ENCODE results near the gene TSKS.
"Not testable (repeated sequence)": the region's sequence is repeated elsewhere in the genome, so short reads cannot be mapped to it uniquely, and the experiment has no call there.

Gene TSKS

GRCh38 chr19:49766007-49766929 lies 3.2 kb upstream of the TSKS start:
- DNase-seq, result peak; percentile 100

GRCh38 chr19:49764341-49764740 lies 1.2 kb upstream of the TSKS start:
- DNase-seq, result no peak

- DNase-seq, result no peak
Observed at GRCh38 chr19:49761625-49762311, 1.3 kb downstream of the TSKS start.

GRCh38 chr19:49761249-49761624 lies 1.9 kb downstream of the TSKS start:
- DNase-seq, result no peak

DNA sequence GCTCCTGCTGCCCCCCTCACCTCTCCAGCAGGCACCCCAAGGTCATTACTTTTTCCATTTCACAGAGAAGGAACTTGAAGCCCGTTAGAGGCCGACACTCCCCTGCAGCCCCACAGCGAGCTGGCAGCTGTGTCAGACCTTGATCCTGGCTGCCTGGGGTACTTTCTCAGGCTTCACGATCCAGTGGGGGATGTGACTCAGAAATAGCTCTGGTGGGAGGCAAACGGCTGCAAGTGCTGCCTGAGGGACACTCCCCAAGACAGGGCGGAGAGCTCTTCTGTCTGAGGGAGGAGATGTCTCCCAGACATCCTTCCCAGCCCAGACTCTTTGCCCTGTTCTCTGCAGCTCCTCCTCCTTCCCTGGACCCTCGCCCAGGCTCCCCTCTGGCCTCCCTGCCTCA lies 4.8 kb downstream of the TSKS start:
- DNase-seq, result peak; percentile 15

DNA sequence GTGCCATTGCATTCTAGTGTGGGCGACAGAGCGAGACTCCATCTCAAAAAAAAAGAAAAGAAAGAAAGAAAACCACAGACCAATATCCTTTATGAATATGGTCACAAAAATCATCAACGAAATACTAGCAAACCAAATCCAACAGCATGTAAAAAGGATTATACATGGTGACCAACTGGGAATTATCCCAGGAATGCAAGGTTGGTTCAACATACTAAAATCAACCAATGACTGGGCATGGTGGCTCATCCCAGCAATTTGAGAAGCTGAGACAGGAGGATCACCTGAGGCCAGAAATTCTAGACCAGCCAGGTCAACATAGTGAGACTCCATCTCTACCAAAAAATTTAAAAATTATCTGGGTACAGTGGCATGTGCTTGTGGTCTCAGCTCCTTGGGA lies 7.2 kb downstream of the TSKS start:
- no peak for DNase-seq

DNA sequence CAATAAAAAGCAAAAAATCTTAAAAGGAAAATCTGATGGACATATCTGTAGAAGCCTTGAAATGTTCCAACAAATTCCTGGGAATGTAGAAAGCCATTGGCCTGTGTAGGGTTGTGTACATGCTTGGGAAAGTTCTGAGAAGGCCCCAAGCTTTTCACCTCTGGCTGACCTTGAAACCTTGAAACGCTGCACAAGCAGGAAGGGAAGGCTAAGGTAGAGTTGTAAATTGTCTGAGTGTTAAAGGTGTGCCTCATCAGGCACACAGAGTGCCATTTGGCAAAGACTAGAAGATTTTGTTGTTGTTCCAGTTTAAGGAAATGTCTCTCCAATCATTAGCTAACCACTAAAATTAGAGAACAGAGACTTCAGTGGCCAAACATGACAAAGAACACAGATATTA lies 10.4 kb downstream of the TSKS start:
- no peak for DNase-seq

- peak; percentile 15 for DNase-seq
Observed at GRCh38 chr19:49749771-49750170, 13.3 kb downstream of the TSKS start.

DNA sequence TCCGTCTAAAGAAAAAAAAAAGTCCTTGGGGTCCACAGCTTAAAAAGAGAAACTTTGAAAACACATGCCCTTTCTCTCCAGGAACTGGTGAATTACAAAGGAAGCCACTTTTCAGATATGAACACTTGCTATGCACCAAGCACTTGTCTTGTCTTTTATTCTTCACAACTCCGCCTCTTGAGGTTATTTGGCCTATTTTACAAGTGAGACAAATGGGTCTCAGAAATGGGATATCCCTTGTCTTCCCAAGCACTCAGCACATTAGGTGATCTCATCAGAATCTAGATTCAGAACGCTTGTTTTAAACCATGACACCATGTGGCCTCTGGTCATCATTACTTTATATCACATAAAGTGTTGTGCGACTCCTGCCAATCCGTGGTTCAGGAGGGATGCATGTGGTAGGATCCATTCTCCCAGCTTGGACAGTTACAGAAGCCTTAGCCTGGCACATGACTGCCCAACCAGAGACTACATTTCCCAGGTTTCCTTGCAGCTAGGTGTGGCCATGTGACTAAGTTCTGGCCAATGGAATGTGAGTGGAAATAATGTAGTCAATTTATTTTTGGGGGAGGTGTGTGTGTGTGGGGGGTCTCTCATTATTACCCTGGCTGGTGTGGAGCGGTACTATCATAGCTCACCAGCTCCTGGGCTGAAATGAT lies 13.9 kb downstream of the TSKS start:
- DNase-seq, result no peak

DNA sequence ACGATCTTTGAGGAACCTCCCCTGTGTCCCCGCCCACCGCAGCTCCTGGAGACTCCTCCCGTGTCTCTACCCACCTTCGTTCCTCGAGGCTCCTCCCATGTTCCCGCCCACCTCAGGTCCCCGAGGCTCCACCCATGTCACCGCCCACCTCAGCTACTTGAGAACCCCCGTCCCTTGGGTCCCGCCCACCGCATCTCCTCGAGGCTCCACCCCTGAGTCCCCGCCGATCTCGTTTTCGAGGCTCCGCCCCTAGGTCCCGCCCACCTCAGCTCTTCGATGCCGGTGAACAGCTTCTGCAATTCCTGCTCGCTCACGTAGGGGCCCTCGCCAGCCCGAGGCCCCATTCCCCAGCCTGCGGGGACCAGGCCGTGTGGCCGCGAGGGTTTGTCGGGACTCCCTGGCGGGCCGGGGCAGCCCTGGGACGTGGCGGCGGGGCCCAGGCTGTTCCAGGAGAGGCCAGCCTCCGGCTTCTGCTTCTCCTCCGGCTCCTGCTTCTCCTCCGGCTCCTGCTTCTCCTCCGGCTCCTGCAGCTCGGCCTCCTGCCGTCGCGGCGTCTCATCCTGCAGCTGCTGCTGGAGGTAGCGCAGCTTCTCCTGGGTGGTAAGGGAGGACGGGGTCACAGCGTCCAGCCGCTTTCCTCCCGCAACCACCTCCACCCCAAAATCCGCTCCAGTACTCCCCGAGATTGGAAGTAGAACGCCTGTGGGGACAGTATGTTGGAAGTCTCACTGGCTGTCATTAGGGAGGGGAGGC lies 16.7 kb downstream of the TSKS start:
- no peak for DNase-seq

DNA sequence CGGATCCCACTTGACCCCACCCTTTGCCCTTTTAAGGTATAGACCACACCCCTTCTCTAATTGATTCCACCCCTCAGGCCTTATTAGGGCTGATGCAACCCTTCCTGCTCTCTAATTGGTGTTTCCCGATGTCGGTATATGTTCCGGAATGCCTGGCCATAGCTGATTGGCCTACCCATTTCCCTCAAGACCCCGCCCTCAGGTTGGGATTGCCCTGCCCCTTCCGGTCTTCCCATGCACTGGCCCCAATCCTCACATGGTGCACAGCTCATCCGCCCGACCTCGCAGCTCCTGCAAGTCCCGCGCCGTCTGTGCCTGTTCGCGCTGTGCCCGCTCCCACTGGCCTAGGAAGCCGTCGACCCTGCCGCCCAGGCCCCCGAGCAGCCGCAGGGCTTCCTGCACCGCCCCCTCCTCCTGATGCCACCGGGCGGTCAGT lies 18.1 kb downstream of the TSKS start:
- no peak for DNase-seq

GRCh38 chr19:49741210-49741844 lies 21.8 kb downstream of the TSKS start:
- DNase-seq, result peak; percentile 46

GRCh38 chr19:49739933-49740332 lies 23.2 kb downstream of the TSKS start:
- DNase-seq, result no peak

GRCh38 chr19:49739098-49739497 lies 24.0 kb downstream of the TSKS start:
- DNase-seq, result no peak

DNA sequence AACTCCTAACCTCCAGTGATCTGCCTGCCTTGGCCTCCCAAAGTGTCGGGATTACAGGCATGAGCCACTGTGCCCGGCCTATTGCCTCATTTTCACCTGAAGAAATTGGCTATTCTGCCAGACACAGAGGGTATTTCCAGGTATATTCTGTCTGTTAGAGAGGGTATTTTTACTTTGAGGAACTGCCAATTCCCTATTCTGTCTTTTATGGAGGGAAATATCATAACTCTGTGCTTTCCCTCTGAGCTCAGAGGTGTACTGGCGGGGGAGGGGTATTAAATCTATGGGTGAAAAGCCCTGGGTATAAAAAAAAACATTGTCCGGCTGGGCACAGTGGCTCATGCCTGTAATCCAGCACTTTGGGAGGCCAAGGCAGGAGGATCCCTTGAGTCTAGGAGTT lies 24.8 kb downstream of the TSKS start:
- DNase-seq, result no peak

DNA sequence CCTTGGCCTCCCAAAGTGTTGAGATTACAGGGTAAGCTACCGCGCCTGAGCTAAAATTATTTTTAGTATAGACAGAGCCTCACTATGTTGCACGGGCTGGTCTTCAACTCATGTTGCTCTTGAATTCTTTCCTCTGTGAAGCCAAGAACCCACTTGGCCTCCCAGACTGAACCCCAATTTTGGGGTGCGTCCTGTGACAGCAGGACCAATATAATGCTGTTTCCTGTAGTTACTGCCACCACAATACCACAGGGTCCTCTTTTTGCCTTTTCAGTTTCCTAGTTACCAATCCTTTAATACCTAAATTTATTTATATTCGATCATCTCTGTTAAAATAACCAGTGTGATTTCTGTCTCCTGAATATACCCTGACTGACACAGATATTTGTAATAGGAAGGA lies 32.9 kb downstream of the TSKS start:
- no peak for DNase-seq

DNA sequence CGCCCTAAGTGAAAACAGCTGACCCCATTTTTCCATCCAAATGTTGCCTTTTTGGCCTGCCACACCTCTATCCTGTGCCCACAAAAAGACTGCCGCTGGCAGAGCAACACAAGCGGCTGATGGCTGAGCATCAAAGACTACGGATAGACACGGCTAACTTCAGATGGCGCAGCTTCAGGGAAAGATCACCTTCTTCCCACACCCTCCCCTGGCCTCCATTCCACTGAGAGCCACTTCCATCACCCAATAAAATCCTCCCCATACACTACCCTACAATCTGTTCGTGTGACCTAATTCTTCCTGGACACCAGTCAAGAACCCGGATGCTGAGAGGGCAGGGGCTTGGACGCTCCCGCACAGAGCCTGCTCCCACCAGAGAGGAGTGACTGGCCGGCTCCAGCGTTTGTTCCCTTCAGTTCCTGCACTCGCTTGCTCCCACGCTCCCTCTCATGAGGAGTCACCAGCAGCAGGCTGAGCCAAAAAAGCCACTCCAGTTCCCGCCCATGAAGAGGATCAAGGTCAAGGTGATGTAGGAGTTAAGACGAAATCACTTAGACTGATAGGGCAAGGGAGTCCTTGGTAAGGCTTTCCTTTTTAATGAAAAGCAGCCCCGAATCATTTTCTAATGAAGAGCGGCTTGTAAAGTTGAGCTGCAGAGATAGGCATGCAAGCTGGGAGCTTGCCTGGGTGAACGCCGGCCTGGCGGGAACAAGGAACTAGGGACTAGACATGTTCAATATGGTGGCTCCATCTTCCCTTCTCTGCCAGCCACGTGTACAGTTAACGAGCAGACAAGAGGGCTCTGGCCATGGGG lies 35.7 kb downstream of the TSKS start:
- DNase-seq, result no peak

DNA sequence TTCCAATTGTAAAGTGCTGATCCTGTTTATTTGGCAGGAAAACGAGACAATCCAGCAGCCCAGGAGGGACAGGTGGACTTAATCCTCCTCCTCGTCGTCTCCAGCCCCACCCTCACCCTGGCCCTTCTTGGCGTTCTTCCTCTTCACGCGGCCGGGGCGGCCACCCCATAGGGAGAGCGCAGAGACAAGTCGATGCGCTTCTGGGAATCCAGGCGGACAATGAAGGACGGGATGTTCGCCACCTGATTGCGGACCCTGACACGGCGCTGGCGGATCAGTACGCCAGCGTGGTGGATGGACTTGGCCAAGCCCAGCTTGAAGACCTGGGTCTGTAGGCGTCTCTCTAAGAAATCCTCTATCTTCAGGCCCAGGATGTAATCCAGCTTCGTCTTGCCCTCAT lies 43.7 kb downstream of the TSKS start:
- DNase-seq, result not testable (repeated sequence)

GRCh38 chr19:49718991-49719390 lies 44.1 kb downstream of the TSKS start:
- DNase-seq, result no peak

DNA sequence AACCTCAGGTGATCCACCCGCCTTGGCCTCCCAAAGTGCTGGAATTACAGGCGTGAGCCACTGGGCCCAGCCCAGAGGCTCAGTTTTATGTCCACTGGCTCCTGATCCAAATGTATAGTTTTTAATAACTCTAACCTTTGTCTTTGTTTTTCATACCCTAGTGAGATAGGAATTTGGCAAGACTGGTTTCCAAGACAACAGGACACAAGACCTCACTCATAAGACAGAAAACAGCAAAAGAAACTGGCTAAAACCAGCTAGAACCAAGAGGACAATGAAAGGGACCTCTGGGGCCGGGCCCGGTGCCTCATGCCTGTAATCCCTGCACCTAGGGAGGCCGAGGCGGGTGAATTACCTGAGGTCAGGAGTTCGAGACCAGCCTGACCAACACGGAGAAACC lies 44.6 kb downstream of the TSKS start:
- no peak for DNase-seq

DNA sequence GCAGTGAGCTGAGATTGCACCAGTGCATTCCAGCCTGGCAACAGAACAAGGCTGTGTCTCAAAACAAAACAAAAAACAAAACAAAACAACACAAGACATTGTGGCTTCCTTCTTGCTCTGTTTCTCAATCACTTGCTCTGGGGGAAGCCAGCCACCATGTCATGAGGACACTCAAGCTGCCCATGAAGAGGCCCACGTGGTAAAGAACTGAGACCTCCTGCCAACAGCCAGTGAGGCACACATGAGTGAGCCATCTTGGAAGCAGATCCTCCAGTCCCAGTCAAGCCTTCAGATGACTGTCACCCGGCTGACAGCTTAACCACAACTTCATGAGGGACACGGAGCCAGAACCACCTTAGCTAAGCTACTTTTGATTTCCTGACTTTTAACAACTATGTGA lies 47.0 kb downstream of the TSKS start:
- DNase-seq, result no peak
